HCT116 (cell line): ENCODE measurements around the gene ATAD3A. TPM values are rescaled to one million over a fixed set of nuclear protein-coding genes. Genes with fewer than 3 reads are reported as not detected.
"Not testable (repeated sequence)": the region's sequence is repeated elsewhere in the genome, so short reads cannot be mapped to it uniquely, and the experiment has no call there.

Experiments
- ATAC-seq: fragments of 200-7000 bp; cut with Tn5 transposase; 2 replicates; pipeline ENCODE4 v1.9.1; 2020; ENCODE audit warnings: mild to moderate bottlenecking, moderate library complexity
- BruUV-seq: library from RNA; stranded (reverse); fragments of 400-500 nt; replicated peaks from 2 replicates; lab custom pipeline; 2021; lab: Mats Ljungman, UMichigan
- CTCF ChIA-PET: fragments of 300-600 bp; sonication (Branson Sonifier 250); formaldehyde crosslinking; loops from one replicate; lab custom pipeline; 2021; ENCODE audit warnings: antibody characterized with exemption; lab: Charles Lee
- POLR2A ChIA-PET: fragments of 300-600, 350-600 bp; sonication (Branson Sonifier 250); formaldehyde crosslinking; loops from one replicate; lab custom pipeline; 2021; ENCODE audit warnings: antibody characterized with exemption; lab: Charles Lee
- RAD21 ChIA-PET, 2 experiments: fragments of 300-600 bp; sonication (Branson Sonifier 250); formaldehyde crosslinking; loops; one replicate each; lab custom pipeline; 2023; ENCODE audit warnings: low total read pairs in 2 of 2; ENCODE audit not compliant: uncharacterized antibody in 2 of 2, unreplicated experiment in 2 of 2, low non-redundant PET in 1 of 2; lab: Charles Lee
- DNase-seq: peaks from one replicate; pipeline ENCODE4 v3.0.0-alpha.2; 2010; ENCODE audit warnings: low read depth, low spot score
- H2AFZ ChIP-seq: fragments of 200-600 bp; shearing (Covaris generic), sonication (generic); 2 replicates; pipeline ENCODE4 v1.6.1; 2017; ENCODE audit warnings: low read depth, mixed run types, mixed read lengths, antibody characterized with exemption, low read length; ENCODE audit not compliant: poor library complexity, severe bottlenecking
- H3K27ac ChIP-seq: 2 replicates; pipeline ENCODE4 v1.5.1; 2012; ENCODE audit warnings: low read depth, low read length
- H3K27me3 ChIP-seq: fragments of 200-600 bp; sonication (generic); 2 replicates; pipeline ENCODE4 v1.6.1; 2016; ENCODE audit warnings: mixed run types, low read length, mixed read lengths; ENCODE audit not compliant: insufficient read depth
- H3K36me3 ChIP-seq, 2 experiments: fragments of 200-500 bp in 1 of 2; fragments of 200-600 bp in 1 of 2; sonication (Bioruptor generic) in 1 of 2; sonication (generic) in 1 of 2; 2 replicates each; pipeline versions ENCODE4 v1.5.1 to v1.6.1; 2014 to 2016; ENCODE audit warnings: low read length in 2 of 2, inconsistent platforms in 1 of 2, mixed read lengths in 1 of 2, mixed run types in 1 of 2; ENCODE audit not compliant: insufficient read depth in 2 of 2, control insufficient read depth in 1 of 2
- H3K4me1 ChIP-seq, 2 experiments: fragments of 200-600 bp in 1 of 2; sonication (generic) in 1 of 2; 2 replicates each; pipeline versions ENCODE4 v1.5.1 to v1.6.1; 2012 to 2017; ENCODE audit warnings: low read length in 2 of 2, inconsistent platforms in 1 of 2, mild to moderate bottlenecking in 1 of 2, mixed read lengths in 1 of 2, mixed run types in 1 of 2, moderate library complexity in 1 of 2; ENCODE audit not compliant: insufficient read depth in 2 of 2, control insufficient read depth in 1 of 2
- H3K4me2 ChIP-seq: fragments of 200-600 bp; sonication (generic); 2 replicates; pipeline ENCODE4 v1.6.1; 2017; ENCODE audit warnings: mixed run types, low read length, mixed read lengths
- H3K4me3 ChIP-seq, 2 experiments: fragments of 200-600 bp in 1 of 2; sonication (generic) in 1 of 2; replicated peaks in 1 of 2; 2 replicates each; pipeline ENCODE4 v1.5.1; 2011 to 2016; ENCODE audit warnings: low read length in 2 of 2, control low read depth in 1 of 2, low read depth in 1 of 2, mild to moderate bottlenecking in 1 of 2, mixed read lengths in 1 of 2, mixed run types in 1 of 2
- H3K79me2 ChIP-seq: fragments of 200-600 bp; sonication (generic); 2 replicates; pipeline ENCODE4 v1.6.1; 2017; ENCODE audit warnings: mild to moderate bottlenecking, mixed run types, low read length, moderate library complexity, mixed read lengths; ENCODE audit not compliant: insufficient read depth
- H3K9ac ChIP-seq: fragments of 200-600 bp; sonication (generic); 2 replicates; pipeline ENCODE4 v1.6.1; 2016; ENCODE audit warnings: low read length, mixed read lengths
- H3K9me2 ChIP-seq: fragments of 200-600 bp; sonication (generic), shearing (Covaris generic); 2 replicates; pipeline ENCODE4 v1.6.1; 2017; ENCODE audit warnings: mixed run types, mild to moderate bottlenecking, moderate library complexity; ENCODE audit not compliant: insufficient read depth
- H3K9me3 ChIP-seq, 2 experiments: fragments of 200-500 bp in 1 of 2; fragments of 200-600 bp in 1 of 2; sonication (Bioruptor generic) in 1 of 2; sonication (generic) in 1 of 2; 2 replicates each; pipeline ENCODE4 v1.6.1; 2014 to 2017; ENCODE audit warnings: low read length in 2 of 2, mixed read lengths in 2 of 2, inconsistent platforms in 1 of 2, low read depth in 1 of 2, mild to moderate bottlenecking in 1 of 2, mixed run types in 1 of 2, moderate library complexity in 1 of 2; ENCODE audit not compliant: control insufficient read depth in 1 of 2, insufficient read depth in 1 of 2
- H4K20me1 ChIP-seq: fragments of 200-600 bp; sonication (generic), shearing (Covaris generic); 2 replicates; pipeline ENCODE4 v1.6.1; 2017; ENCODE audit warnings: mixed run types, mild to moderate bottlenecking, moderate library complexity; ENCODE audit not compliant: insufficient read depth
- RAD21 ChIP-seq: IDR thresholded peaks from 2 replicates; pipeline ENCODE4 v1.6.1; 2012; ENCODE audit warnings: low read depth, mild to moderate bottlenecking
- ZFX ChIP-seq: fragments of 450-650 bp; IDR thresholded peaks from 2 replicates; pipeline ENCODE4 v1.6.1; 2017
- intact Hi-C: fragments of 100-400 bp; cut with micrococcal nuclease; formaldehyde crosslinking; loops from 2 replicates; pipeline ENCODE4 v1.10.0; 2022
- total RNA-seq: library from RNA; stranded (reverse); gene quantifications from one replicate; pipeline ENCODE4 v1.2.1, GENCODE V29; 2021; ENCODE audit not compliant: unreplicated experiment
- TF ChIP-seq, protein P1 (sequence below): IDR thresholded peaks from 2 replicates; pipeline ENCODE4 v1.6.1; 2012

Gene ATAD3A
- total RNA-seq, 1 experiment from 2014 or later, result 92.3 TPM

DNA sequence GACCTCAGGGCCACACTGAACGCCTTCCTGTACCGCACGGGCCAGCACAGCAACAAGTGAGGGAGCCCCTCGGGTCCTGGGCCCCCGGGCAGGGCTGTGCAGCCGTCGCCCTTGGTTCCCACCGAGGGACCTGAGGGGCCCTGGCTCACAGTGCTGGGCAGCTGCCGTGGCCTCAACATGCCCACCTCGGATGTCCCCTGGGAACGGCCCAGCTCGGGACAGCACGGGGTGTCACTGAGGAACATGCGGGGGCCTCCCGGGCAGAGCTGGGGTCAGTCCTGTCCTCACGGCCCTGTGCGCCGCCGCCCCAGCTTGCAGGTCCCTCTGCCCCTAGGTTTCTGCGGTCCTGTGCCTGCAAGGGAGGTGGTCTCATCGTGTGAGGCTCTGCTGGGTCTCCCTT lies 14.5 kb downstream of the ATAD3A start:
- not testable (repeated sequence) for H2AFZ ChIP-seq
- H3K36me3 ChIP-seq, result peaks cover 6 to 39% of the 10 kb centered on the region in 2 experiments; a peak in 3 of 4 replicates

GRCh38 chr1:1527092-1527816 lies 15.3 kb downstream of the ATAD3A start:
- ChIA-PET RAD21 (no interaction called here), CTCF (no interaction called here), POLR2A (no interaction called here)
- no peaks in the 10 kb centered on the region; a peak in 1 of 4 replicates for H3K9me3 ChIP-seq
- ATAC-seq, result no peak
- no peak overlapping the region for H3K9ac ChIP-seq
- H3K27me3 ChIP-seq, result no peaks in the 10 kb centered on the region
- no TSS peak for BruUV-seq
- intact Hi-C loops, result no loop called here
- H2AFZ ChIP-seq, result no peak overlapping the region
- no peaks in the 10 kb centered on the region for H4K20me1 ChIP-seq
- DNase-seq, result no peak
- no peak overlapping the region for H3K4me2 ChIP-seq
- H3K79me2 ChIP-seq, result no peaks in the 10 kb centered on the region
- H3K36me3 ChIP-seq, result peaks cover 6 to 39% of the 10 kb centered on the region in 2 experiments; a peak in 3 of 4 replicates
- no peak for TF ChIP-seq ZFX
- TF ChIP-seq, protein P1, sequence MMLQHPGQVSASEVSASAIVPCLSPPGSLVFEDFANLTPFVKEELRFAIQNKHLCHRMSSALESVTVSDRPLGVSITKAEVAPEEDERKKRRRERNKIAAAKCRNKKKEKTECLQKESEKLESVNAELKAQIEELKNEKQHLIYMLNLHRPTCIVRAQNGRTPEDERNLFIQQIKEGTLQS, result no peak
- no peak for TF ChIP-seq RAD21
- no peaks in the 10 kb centered on the region for H3K9me2 ChIP-seq
- H3K27ac ChIP-seq, result no peak overlapping the region
- H3K4me1 ChIP-seq, result no peaks in the 10 kb centered on the region
- no peak overlapping the region for H3K4me3 ChIP-seq

More for the DNA sequence above, 14.5 kb downstream of the ATAD3A start:
- ATAC-seq, POLR2A ChIA-PET, RAD21 ChIA-PET, H3K4me1 ChIP-seq, intact Hi-C loops, H4K20me1 ChIP-seq, H3K9me3 ChIP-seq, H3K4me3 ChIP-seq, H3K27ac ChIP-seq, H3K79me2 ChIP-seq, H3K4me2 ChIP-seq, DNase-seq, H3K9ac ChIP-seq, BruUV-seq, CTCF ChIA-PET, H3K27me3 ChIP-seq, H3K9me2 ChIP-seq: not testable (repeated sequence)
